Colonic mucosa (tissue), 4 donors: ENCODE results near the gene UTF1. TPM values are rescaled to one million over a fixed set of nuclear protein-coding genes. Genes with fewer than 3 reads are reported as not detected.

Experiments
- DNase-seq: peaks from one replicate; pipeline ENCODE4 v3.0.0-alpha.2; 2020
- H3K27ac ChIP-seq: fragments of 200-600 bp; one replicate; pipeline ENCODE4 v1.8.0; 2021
- H3K27me3 ChIP-seq: fragments of 200-600 bp; one replicate; pipeline ENCODE4 v1.8.0; 2021
- H3K36me3 ChIP-seq: fragments of 200-600 bp; one replicate; pipeline ENCODE4 v1.8.0; 2021
- H3K4me1 ChIP-seq: fragments of 200-600 bp; one replicate; pipeline ENCODE4 v1.8.0; 2021; ENCODE audit warnings: mild to moderate bottlenecking
- H3K4me3 ChIP-seq: fragments of 200-600 bp; one replicate; pipeline ENCODE4 v1.8.0; 2021
- H3K9ac ChIP-seq, 2 donors: one replicate each; pipeline ENCODE4 v1.7.0; 2013; ENCODE audit warnings: control low read depth in 2 of 2, low read depth in 2 of 2, low read length in 2 of 2
- H3K9me3 ChIP-seq: fragments of 200-600 bp; one replicate; pipeline ENCODE4 v1.8.0; 2021
- CTCF ChIP-seq: fragments of 200-600 bp; IDR thresholded peaks from one replicate; pipeline ENCODE4 v1.8.0; 2022; ENCODE audit warnings: antibody characterized with exemption, mild to moderate bottlenecking
- intact Hi-C: fragments of 100-400 bp; cut with DNase I; formaldehyde crosslinking; loops from one replicate; pipeline ENCODE4 v1.14.1; 2022
- total RNA-seq, 2 donors: library from RNA; stranded (reverse); fragmentation: NEBNext Ultra II Directional in 1 of 2; extraction: Animal tissue kit (Norgen Biotek cat#: 25700) in 1 of 2; gene quantifications; one replicate each; pipeline ENCODE4 v1.2.1, GENCODE V29; 2021
- donor health status: healthy.
- donor health status: DM: no; HTN: no; CAD: no.
- donor health status: DM: no; HTN: no; CAD: no.

UTF1 gene
- total RNA-seq, 2 donors from 2014 or later, result not detected

GRCh38 chr10:133203652-133204195 lies 26.3 kb upstream of the UTF1 start:
- intact Hi-C loops, result no loop called here
- no peaks in the 10 kb centered on the region for H3K4me1 ChIP-seq
- H3K27me3 ChIP-seq, result no peaks in the 10 kb centered on the region
- no peak for DNase-seq
- H3K27ac ChIP-seq, result no peak overlapping the region
- no peak overlapping the region for H3K4me3 ChIP-seq
- TF ChIP-seq CTCF, result no peak
- H3K9me3 ChIP-seq, result no peaks in the 10 kb centered on the region
- no peak overlapping the region for H3K9ac ChIP-seq
- H3K36me3 ChIP-seq, result no peaks in the 10 kb centered on the region

- Histone ChIP-seq H3K27ac (no peak overlapping the region), H3K4me3 (no peak overlapping the region), H3K4me1 (no peaks in the 10 kb centered on the region), H3K9ac (no peak overlapping the region), H3K36me3 (no peaks in the 10 kb centered on the region), H3K9me3 (no peaks in the 10 kb centered on the region), H3K27me3 (no peaks in the 10 kb centered on the region)
- TF ChIP-seq CTCF, result no peak
- no peak for DNase-seq
- intact Hi-C loops, result no loop called here
These were observed 25.6 kb upstream of the UTF1 start for GRCh38 chr10:133204226-133205015.

- no peak for DNase-seq
- intact Hi-C loops, result no loop called here
- no peak overlapping the region for H3K4me3 ChIP-seq
These were observed 24.9 kb upstream of the UTF1 start for GRCh38 chr10:133205146-133205545.

GRCh38 chr10:133206356-133207040 lies 23.5 kb upstream of the UTF1 start:
- Histone ChIP-seq H3K36me3 (no peaks in the 10 kb centered on the region), H3K27ac (no peak overlapping the region), H3K4me3 (no peak overlapping the region), H3K27me3 (no peaks in the 10 kb centered on the region), H3K4me1 (no peaks in the 10 kb centered on the region), H3K9ac (no peak overlapping the region), H3K9me3 (no peaks in the 10 kb centered on the region)
- intact Hi-C loops, result no loop called here
- TF ChIP-seq CTCF, result no peak
- no peak for DNase-seq

More at GRCh38 chr10:133205146-133205545, 24.9 kb upstream of the UTF1 start:
- Histone ChIP-seq H3K27ac (no peak overlapping the region), H3K9me3 (no peaks in the 10 kb centered on the region), H3K4me1 (no peaks in the 10 kb centered on the region), H3K27me3 (no peaks in the 10 kb centered on the region), H3K36me3 (no peaks in the 10 kb centered on the region), H3K9ac (no peak overlapping the region)
- TF ChIP-seq CTCF, result no peak

- Histone ChIP-seq H3K27me3 (no peaks in the 10 kb centered on the region), H3K4me1 (no peaks in the 10 kb centered on the region), H3K9me3 (no peaks in the 10 kb centered on the region), H3K27ac (no peak overlapping the region), H3K36me3 (no peaks in the 10 kb centered on the region), H3K4me3 (no peak overlapping the region), H3K9ac (no peak overlapping the region)
- no peak for TF ChIP-seq CTCF
- DNase-seq, result no peak
- intact Hi-C loops, result no loop called here
These were observed 22.9 kb upstream of the UTF1 start for GRCh38 chr10:133207041-133207600.
